Body of pancreas (tissue), 4 donors: ENCODE data around the gene DTNA.

Source experiments
- POLR2A ChIP-seq, 3 donors: fragments of 450-650 bp; IDR thresholded peaks; one replicate each; pipeline ENCODE4 v1.6.1; 2016; ENCODE audit warnings: antibody characterized with exemption in 3 of 3, mild to moderate bottlenecking in 2 of 3
- TF ChIP-seq, protein P1 (sequence below), 7 experiments: fragments of 450-650 bp in 4 of 7; fragments of 200-600 bp in 3 of 7; sonication (generic) in 3 of 7; IDR thresholded peaks; one replicate each; pipeline ENCODE4 v1.5.1; 2016 to 2019; ENCODE audit warnings: antibody characterized with exemption in 7 of 7

GRCh38 chr18:34870555-34871310, 160.6 kb downstream of the DTNA start:
- TF ChIP-seq, protein P1, sequence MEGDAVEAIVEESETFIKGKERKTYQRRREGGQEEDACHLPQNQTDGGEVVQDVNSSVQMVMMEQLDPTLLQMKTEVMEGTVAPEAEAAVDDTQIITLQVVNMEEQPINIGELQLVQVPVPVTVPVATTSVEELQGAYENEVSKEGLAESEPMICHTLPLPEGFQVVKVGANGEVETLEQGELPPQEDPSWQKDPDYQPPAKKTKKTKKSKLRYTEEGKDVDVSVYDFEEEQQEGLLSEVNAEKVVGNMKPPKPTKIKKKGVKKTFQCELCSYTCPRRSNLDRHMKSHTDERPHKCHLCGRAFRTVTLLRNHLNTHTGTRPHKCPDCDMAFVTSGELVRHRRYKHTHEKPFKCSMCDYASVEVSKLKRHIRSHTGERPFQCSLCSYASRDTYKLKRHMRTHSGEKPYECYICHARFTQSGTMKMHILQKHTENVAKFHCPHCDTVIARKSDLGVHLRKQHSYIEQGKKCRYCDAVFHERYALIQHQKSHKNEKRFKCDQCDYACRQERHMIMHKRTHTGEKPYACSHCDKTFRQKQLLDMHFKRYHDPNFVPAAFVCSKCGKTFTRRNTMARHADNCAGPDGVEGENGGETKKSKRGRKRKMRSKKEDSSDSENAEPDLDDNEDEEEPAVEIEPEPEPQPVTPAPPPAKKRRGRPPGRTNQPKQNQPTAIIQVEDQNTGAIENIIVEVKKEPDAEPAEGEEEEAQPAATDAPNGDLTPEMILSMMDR (IDR thresholded peaks at IDR 0.05): no peak
- TF ChIP-seq POLR2A (IDR thresholded peaks at IDR 0.05): no peak
